ENCODE measurements around the gene CNFN. TPM values are rescaled to one million over a fixed set of nuclear protein-coding genes. Genes with fewer than 3 reads are reported as not detected.

The CNFN gene
- total RNA-seq = not detected in 2 replicates

GRCh38 chr19:42389899-42390298, at the start of gene CNFN:
CNFN (minus strand) TSS chr19:42390297; CDS start chr19:42389037, 1,260 bp downstream.

GRCh38 chr19:42427313-42427712, 37.2 kb upstream of the CNFN start, which contains the start of gene LIPE:
LIPE (minus strand) TSS chr19:42427388; CDS start chr19:42427149, 239 bp downstream.

Other genes starting within 250 kb of the CNFN start
- gene DEDD2, start 172.6 kb downstream of the CNFN start, total RNA-seq = 23.1 and 29.7 TPM in 2 replicates
- 13.8 and 16.9 TPM in 2 replicates for gene ZNF526, start 170.0 kb downstream of the CNFN start, total RNA-seq
- 14.2 and 15.8 TPM in 2 replicates for gene GSK3A, start 147.7 kb downstream of the CNFN start, total RNA-seq
- gene ERF, start 135.2 kb downstream of the CNFN start, total RNA-seq = 15.9 and 22.9 TPM in 2 replicates
- gene CIC, start 121.0 kb downstream of the CNFN start, total RNA-seq = 31.5 and 32.0 TPM in 2 replicates
- 0.37 and 0.55 TPM in 2 replicates for gene PRR19, start 88.2 kb downstream of the CNFN start, total RNA-seq
- 38.1 and 58.9 TPM in 2 replicates for gene PAFAH1B3, start 87.7 kb downstream of the CNFN start, total RNA-seq
- gene TMEM145, start 77.0 kb downstream of the CNFN start, total RNA-seq = 0.50 and 0.77 TPM in 2 replicates
- 14.4 and 36.0 TPM in 2 replicates for gene MEGF8, start 64.7 kb downstream of the CNFN start, total RNA-seq
- 3.0 and 3.7 TPM in 2 replicates for gene LIPE, start 37.1 kb upstream of the CNFN start, total RNA-seq
- gene CXCL17, start 52.6 kb upstream of the CNFN start, total RNA-seq = not detected in 2 replicates
- gene CEACAM1, start 138.2 kb upstream of the CNFN start, total RNA-seq = under 0.01 TPM in 1 of 2 replicates, not detected in the other
- not detected in 2 replicates for gene CEACAM8, start 204.6 kb upstream of the CNFN start, total RNA-seq

Measured in uterine smooth muscle cell (primary cell).